Kidney capillary endothelial cell (primary cell): Measurements from ENCODE around the gene ADAMTS3.
A peak's percentile ranks its signal among the peaks of the same experiment; 100 is the strongest.
"Not testable (repeated sequence)": the region's sequence is repeated elsewhere in the genome, so short reads cannot be mapped to it uniquely, and the experiment has no call there.

Experiments
- DNase-seq: peaks from one replicate; pipeline ENCODE4 v3.0.0-alpha.2; 2018; ENCODE audit warnings: low spot score

The ADAMTS3 gene

GRCh38 chr4:72468904-72469502 lies 100.0 kb downstream of the ADAMTS3 start:
- DNase-seq = peak; percentile 33

- no peak for DNase-seq
Observed at GRCh38 chr4:72467633-72468032, 101.4 kb downstream of the ADAMTS3 start.

GRCh38 chr4:72463724-72464123 lies 105.3 kb downstream of the ADAMTS3 start:
- no peak for DNase-seq

- no peak for DNase-seq
Observed at GRCh38 chr4:72457158-72457557, 111.9 kb downstream of the ADAMTS3 start.

- no peak for DNase-seq
Observed at GRCh38 chr4:72451349-72451748, 117.7 kb downstream of the ADAMTS3 start.

GRCh38 chr4:72449705-72450104 lies 119.3 kb downstream of the ADAMTS3 start:
- no peak for DNase-seq

- no peak for DNase-seq
Observed at GRCh38 chr4:72448231-72448630, 120.8 kb downstream of the ADAMTS3 start.

- peak; percentile 44 for DNase-seq
Observed at GRCh38 chr4:72446353-72447055, 122.5 kb downstream of the ADAMTS3 start.

GRCh38 chr4:72444092-72444491 lies 124.9 kb downstream of the ADAMTS3 start:
- DNase-seq = no peak

- no peak for DNase-seq
Observed at GRCh38 chr4:72442715-72443114, 126.3 kb downstream of the ADAMTS3 start.

- DNase-seq = no peak
Observed at GRCh38 chr4:72442147-72442546, 126.9 kb downstream of the ADAMTS3 start.

GRCh38 chr4:72440386-72440785 lies 128.6 kb downstream of the ADAMTS3 start:
- DNase-seq = no peak

- DNase-seq = no peak
Observed at GRCh38 chr4:72432975-72433374, 136.0 kb downstream of the ADAMTS3 start.

- DNase-seq = no peak
Observed at GRCh38 chr4:72432282-72432681, 136.7 kb downstream of the ADAMTS3 start.

GRCh38 chr4:72430988-72431387 lies 138.0 kb downstream of the ADAMTS3 start:
- no peak for DNase-seq

GRCh38 chr4:72430050-72430449 lies 139.0 kb downstream of the ADAMTS3 start:
- DNase-seq = no peak

GRCh38 chr4:72429397-72429889 lies 139.6 kb downstream of the ADAMTS3 start:
- DNase-seq = no peak

- DNase-seq = no peak
Observed at GRCh38 chr4:72427057-72427456, 142.0 kb downstream of the ADAMTS3 start.

GRCh38 chr4:72425908-72426307 lies 143.1 kb downstream of the ADAMTS3 start:
- not testable (repeated sequence) for DNase-seq

- no peak for DNase-seq
Observed at GRCh38 chr4:72424006-72424405, 145.0 kb downstream of the ADAMTS3 start.

- DNase-seq = no peak
Observed at GRCh38 chr4:72422416-72422815, 146.6 kb downstream of the ADAMTS3 start.

GRCh38 chr4:72418458-72418857 lies 150.6 kb downstream of the ADAMTS3 start:
- DNase-seq = peak; percentile 87

GRCh38 chr4:72410158-72410557 lies 158.9 kb downstream of the ADAMTS3 start:
- no peak for DNase-seq

GRCh38 chr4:72408568-72408967 lies 160.5 kb downstream of the ADAMTS3 start:
- DNase-seq = no peak
